Gastrocnemius medialis (tissue), 4 donors: ENCODE results near the gene GSAP.

Experiments used
- CTCF ChIP-seq, 5 experiments: fragments of 450-650 bp in 3 of 5; fragments of 200-600 bp in 2 of 5; sonication (generic) in 2 of 5; IDR thresholded peaks in 4 of 5; conservative IDR thresholded peaks in 1 of 5; 1 replicate in 4 of 5; 2 replicates in 1 of 5; pipeline ENCODE4 v1.5.1; 2016 to 2019; ENCODE audit warnings: antibody characterized with exemption in 5 of 5, mild to moderate bottlenecking in 3 of 5, moderate library complexity in 3 of 5
- POLR2A ChIP-seq, 2 donors: fragments of 450-650 bp; IDR thresholded peaks; one replicate each; pipeline ENCODE4 v1.6.1; 2017; ENCODE audit warnings: antibody characterized with exemption in 2 of 2, mild to moderate bottlenecking in 2 of 2, moderate library complexity in 2 of 2

- TF ChIP-seq CTCF (IDR thresholded peaks at IDR 0.05 in 4 of 5, conservative IDR thresholded peaks at IDR 0.05 in 1 of 5) (no peak), POLR2A (IDR thresholded peaks at IDR 0.05) (no peak)
These were observed 77.1 kb downstream of the GSAP start for GRCh38 chr7:77338883-77339629.
